Inflammatory macrophage treated with lipopolysaccharide for 4 hours (primary cell): ENCODE measurements around the gene SLC22A4.
A peak's percentile ranks its signal among the peaks of the same experiment; 100 is the strongest.

Source experiments
- DNase-seq: peaks from one replicate; pipeline ENCODE4 v3.0.0-alpha.2; 2020

The SLC22A4 gene

DNA sequence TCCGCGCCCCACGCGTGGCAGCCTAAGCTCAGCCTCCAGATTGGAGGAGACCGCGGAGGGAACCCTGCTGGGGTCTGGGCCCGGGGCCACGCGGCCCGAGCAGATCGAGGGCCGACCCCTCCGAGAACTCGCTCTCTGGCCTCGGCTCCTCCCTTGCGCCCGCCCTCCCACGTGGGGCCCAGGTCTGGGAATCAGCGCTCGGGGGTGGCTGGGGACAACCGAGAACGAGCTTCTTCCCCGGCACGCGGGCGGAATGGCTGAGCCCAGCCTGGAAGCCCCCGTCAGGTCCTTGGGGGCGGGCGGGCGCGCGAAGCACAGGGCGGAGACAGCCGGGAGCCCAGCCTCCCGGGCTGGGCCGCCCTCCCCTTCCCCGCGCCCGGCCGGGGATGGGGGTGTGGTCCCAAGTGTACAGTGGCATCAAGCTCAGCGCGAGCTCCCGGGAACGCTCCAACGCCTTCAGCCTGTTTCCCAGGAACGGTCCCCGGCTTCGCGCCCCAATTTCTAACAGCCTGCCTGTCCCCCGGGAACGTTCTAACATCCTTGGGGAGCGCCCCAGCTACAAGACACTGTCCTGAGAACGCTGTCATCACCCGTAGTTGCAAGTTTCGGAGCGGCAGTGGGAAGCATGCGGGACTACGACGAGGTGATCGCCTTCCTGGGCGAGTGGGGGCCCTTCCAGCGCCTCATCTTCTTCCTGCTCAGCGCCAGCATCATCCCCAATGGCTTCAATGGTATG lies at the start of gene SLC22A4:
Gene SLC22A4 (plus strand): TSS at position 403 of the 736 bp plus-strand sequence. CDS start 223 bp downstream, at position 626.
- DNase-seq, result peak; percentile 94

DNA sequence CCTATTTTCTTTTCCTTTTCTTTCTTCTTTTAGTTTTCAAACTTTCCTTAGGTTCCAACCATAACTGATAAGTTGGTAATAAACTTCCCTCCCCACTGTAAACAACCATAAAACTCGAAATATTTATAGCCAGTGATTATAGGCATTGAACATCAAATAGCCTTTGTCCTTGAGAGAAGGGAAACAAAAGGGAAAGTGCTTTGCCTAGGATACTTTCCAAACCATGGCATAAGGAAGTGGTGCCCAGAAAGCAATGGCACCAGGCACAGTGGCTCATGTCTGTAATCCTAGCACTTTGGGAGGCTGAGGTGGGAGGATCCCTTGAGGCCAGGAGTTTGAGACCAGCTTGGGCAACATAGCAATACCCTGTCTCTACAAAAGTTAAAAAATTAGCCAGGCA lies 48.6 kb upstream of the SLC22A4 start:
- DNase-seq, result no peak

DNA sequence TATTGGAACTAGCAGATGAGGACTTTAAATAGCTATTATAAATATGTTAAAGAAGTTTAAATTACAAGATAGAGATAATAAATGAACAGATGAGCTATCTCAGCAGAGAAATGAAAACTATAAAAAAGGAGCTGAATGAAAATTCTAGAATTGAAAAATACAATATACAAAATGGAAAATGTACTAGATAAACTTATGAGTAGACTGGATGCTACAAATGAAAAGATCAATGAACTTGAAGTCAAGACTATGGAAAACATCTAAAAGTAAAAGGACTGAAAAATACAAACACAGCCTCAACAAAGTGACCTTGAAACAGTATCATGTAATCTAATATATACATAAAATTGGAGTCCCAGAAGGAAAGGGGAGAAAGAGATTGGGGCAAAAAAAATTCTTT lies 47.4 kb upstream of the SLC22A4 start:
- no peak for DNase-seq

DNA sequence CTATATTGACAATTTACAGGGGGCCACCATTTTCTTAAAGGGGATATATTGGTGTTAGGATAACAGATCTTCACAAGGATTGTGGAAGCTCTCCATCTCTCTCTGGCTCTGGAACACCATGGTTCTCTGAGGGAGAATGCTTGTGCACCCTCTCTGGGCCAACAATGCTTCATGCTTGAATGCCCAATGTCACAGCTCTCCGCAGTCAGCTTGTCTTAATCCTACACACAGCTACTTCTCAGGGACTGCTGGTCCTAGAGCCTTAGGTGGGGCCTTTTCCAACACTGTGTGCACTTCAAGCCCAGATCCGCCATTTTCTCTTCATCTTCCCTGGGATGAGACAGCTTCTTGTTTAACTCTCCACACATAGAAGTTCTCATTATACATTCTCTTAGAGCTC lies 43.6 kb upstream of the SLC22A4 start:
- no peak for DNase-seq

DNA sequence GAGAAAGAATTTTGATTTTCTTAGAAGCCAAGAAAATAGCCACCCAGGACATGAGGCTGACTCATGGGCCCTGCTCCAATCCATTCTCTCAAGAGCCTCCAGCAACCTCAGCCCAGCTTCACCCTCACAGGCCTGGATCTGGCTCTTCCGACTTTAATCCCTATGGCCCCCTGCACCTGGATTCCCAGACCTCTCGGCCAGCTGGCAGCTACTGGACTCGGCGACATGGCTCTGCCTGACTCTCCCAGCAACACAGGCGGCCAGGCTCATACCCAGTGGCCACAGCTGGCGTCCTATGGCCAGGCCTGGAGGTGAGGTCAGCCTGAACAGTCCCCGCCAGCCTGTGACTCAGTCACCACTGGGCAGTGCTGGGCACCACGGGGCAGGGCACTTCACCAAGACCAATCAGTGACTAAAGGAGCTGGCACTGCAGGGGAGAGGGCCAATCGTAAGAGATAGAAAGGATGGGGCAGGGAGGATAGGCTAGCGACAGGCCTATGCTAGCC lies 42.9 kb upstream of the SLC22A4 start:
- no peak for DNase-seq

DNA sequence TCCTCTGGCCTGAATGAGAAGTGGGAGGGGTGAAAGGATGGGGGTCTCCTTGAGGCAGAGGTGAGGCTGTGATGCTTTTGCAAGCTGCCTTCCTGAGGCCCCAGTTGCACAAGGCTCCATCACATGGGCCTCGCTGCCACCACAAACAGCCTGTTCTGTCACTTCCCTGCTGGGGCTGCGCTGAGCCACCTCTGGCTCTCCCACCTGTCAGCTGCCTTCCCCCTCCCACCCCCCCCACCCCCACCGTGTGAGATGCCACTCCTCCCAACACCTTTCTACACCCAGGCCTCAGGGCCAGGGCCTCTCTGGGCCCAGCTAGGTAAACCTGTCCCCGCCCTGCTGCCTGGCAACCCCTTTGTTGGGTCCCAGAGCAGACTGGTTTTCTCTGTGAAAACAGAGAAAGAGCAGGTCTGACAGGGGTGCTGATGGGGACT lies 41.2 kb upstream of the SLC22A4 start:
- DNase-seq, result no peak

DNA sequence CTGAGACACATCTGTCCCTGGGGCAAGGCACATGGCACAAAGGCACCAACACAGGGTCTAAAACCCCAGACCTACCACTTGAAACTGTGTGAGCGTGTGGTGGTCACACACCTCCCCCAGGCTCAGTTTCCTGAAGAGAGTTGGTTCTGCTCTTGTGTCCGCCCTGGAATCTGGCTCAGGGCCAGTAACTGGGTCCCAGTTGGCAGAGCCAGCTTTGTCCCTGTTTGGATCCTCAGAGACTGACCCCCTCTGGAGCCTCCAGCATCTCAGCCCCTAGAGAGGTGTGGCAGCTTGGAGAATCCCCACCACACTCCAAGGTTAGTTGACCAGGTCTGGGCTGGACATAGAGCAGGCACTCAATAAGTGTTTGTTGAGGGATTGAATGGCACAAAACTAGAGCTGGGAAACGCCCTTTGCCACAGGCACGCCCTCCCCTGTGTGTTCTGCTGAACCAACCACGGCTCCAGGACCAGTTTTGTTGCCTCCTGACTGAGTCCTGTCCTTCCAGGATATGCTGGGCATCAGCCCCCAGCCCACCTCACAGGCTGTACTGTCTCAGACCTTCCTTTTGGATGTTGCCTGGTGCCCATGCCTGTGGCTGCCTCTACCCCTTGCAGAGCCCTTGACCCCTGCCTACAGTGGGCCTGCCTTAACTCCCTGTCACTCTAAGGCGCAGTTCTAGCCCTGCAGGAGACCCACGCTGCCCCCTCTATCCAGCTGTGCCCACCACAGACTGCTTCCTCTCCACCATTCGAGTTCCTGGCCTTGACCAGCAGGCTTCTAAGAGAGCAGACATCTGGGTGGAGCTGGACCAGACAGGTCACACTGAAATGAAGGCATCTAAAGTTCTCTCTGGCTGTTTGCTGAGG lies 40.5 kb upstream of the SLC22A4 start:
- no peak for DNase-seq

DNA sequence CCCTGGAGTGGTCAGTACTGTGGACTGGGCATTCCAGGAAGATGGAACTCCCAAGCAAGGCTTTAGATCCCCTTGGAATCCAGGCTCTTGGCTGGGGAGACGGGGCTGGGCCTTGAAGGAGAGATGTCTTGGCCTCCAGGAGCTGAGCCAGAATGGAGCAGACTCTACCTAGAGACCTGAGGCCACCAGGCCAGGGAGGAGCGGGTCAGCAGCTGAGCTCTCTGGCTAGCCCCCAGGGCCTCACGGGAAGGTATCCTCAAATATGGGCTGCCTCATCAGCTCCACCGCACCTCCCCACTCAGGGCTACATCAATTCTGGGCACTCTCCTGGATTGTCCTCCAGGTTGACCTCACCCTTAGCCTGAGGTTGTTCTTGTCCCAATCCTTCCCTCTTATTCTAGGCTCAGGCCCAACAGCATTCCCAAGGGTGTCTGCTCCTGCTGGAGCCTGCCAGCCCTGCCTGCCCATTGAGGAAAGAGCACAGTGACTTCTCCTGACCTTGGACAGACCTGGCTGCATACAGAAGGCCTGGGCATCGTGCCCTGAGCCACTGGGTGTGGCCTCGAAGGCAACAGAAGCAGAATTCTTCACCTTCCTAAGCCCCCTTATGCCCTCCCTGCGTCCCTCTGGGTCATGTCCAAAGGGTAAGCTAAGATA lies 39.7 kb upstream of the SLC22A4 start:
- no peak for DNase-seq

DNA sequence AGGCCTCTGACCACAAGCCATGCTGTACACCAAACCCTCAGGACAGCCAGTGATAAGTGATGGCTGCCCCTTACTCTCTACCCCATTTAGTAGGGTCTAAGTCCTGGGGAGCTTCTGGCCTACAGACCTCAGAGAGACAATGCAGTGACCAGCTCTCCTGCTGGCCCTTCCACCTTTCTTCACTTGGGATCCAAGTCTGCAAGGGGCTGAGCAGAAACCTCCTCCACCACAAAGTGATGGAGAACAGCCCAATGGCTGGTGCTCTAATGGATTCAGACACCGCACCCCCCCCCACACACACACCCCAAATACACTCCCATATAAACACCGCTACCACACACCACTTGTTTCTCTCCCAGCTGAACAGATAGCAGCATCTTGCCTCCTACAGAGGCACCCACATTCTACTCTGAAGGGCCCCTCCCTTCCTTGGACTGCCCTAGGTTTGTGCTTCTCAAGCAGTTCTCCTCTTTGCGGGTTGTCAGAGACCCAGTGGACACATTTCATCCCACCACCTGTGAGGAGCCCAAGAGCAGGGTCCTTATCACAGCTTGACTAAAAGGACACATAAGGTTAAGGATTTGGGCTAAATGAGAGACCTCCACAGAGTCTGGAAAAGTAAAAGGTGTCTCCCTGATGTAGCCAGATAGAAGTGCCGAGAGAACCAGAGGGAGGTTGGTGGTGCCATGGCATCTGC lies 38.0 kb upstream of the SLC22A4 start:
- DNase-seq, result no peak

DNA sequence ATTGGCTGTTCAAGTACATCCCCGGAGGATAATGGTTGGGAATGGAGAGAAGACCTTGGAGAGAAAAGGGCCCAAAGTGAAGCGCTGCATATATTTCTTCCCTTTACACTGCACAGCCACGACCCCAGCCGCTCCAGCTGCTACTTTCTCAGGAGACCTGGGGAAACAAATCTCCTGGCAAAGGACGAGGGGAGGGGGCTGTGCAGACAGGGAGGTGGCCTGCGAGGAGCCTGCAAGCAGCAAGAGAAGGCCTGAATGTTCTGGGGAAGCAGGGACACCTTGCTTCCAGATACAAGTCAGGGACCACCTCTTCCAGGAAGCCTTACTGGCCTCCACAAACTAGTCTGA lies 37.4 kb upstream of the SLC22A4 start:
- DNase-seq, result no peak

DNA sequence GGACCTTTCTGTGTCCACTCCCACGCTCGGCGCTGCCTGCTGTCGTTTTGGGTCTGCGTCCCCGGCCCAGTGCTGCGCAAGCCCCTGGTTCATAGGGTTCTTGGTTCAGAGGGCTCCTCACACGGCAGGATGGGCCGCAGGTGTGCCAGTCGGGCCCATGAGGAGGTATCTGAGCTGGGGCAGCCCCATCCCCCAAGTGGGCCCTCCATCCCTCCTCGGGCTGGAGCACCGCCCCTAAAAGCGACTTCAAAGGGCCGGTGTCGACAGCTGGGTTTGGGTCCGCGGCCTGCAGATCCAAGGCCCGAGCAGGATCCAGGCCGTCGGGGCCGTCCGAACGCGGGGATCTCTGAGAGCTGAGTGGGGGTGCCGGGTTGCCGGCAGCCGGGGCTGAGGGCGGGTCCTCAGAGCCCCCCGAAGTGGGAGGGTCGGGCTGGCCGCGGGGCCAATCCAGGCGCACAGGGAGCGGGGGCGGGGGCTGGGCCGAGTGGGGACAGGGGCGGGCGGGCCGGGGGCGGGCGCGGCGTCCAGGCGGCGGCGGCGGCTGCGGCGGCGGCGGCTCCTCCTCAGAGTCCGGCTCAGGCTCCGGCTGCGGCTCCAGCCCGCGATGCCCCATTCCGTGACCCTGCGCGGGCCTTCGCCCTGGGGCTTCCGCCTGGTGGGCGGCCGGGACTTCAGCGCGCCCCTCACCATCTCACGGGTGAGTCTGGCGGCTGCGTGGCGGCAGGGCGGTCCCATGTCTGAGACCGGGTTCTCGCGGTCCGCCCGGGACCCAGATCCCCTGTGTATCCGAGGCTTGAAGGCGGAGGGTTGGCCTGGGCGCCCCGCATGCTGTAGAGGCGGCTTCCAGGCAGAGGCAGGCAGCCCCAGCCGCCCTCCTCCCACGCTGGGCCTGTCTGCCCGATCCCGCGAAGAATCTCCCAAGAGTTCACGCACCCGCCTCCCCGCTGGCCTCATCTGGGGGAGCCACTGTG lies 36.8 kb upstream of the SLC22A4 start, which contains the start of gene PDLIM4:
Gene PDLIM4 (plus strand): TSS at position 566 of the 971 bp plus-strand sequence. CDS start 39 bp downstream, at position 605.
- DNase-seq, result no peak

DNA sequence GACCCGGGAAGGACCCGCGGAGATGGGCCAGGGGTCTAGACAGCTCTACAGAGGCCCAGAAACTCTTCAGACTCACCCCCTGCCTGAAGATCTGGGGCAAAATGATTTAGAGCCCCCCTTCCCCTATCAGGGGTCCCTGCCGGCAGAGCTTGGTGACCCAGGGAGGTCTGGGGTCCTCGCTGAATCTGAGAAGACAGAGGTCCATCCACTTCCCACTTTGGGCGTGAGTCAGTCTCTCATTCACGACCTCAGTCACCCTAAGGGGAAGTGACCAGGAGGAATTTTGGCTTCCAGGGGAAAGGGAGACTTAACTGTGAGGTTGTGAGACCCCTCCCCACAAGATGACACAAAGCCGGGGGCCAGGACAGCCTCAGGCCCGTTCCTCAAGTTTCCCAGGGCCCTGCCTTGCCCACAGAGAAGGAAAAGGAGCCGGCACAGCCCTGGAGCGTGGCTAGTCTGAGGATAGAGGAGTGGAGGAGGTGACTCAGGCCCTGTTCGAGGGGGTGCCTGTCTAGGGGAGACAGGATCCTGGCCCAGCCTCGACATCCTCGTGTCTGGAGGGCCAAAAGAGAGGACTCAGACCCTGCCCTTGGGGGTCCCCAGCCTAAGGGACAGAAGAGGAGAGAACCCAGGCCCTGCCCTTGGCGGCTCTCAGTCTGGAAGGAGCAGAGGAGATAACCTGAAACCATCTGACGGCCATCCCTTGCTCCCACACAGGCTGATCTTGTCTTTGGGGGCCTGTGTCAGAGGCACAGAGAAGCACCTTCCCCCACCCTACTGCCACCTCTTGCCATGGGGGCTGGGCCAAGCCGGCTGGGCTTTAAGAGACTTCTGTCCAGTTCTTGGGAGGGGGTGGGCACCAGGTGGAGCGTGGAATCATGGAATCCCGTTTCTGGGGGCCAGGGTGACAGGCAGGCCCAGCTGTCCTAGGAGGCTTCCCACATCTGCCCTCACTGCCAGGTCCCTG lies 35.8 kb upstream of the SLC22A4 start:
- DNase-seq, result peak; percentile 70

DNA sequence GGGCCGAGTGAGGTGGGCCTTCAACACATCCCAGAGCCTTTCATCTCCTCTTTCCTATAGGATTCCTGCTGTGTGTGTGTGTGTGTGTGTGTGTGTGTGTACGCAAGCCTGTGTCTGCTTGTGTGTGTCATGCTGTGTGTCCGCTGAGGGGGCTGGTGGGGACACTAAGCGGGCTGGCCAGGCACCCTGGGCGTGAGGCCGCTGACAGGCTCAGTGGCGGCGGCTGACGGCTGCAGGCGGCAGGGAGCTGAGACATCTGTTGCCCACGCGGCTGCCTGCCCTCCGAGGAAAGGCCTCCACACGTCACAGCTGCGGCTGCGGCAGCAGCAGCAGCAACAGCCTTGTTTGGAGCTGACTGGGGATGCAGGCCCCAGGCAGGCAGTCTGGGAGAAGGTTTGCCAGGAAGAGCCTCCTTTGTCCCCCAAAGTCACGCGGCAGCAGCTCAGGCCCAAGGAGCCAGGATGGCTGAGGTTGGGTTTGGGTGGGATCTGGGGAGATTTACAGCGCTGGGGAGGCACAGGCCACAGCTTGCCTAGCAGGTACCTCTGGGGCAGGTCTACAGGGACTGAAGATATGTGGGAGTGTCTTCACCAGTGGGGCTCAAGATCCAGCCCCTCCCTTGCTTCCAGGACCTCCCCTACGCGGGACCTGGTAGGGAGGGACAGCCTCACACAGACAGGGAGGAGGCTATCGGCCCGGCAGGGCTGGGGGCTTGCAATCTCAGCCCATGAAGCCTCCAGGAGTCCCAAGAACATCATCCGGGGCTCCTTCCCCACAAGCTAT lies 34.9 kb upstream of the SLC22A4 start:
- no peak for DNase-seq

DNA sequence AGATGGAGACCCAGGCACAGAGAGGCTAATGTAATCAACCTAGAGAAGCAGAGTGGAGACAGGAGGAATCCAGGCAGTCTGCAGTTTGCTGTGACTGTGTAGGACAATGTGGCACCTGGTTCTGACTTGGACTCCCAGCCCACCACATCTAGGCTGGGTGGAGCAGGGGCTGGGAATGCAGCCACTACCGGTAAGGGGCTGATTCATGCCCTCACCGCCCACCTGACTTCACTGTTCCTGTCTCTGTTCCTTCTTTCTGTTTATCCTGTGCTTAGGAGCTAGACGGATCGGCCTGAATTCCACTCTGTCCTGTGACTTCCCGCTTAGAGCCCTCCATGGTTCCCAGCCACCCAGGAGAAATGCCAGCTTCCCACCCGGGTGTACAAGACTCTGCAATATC lies 34.1 kb upstream of the SLC22A4 start:
- DNase-seq, result peak; percentile 63

DNA sequence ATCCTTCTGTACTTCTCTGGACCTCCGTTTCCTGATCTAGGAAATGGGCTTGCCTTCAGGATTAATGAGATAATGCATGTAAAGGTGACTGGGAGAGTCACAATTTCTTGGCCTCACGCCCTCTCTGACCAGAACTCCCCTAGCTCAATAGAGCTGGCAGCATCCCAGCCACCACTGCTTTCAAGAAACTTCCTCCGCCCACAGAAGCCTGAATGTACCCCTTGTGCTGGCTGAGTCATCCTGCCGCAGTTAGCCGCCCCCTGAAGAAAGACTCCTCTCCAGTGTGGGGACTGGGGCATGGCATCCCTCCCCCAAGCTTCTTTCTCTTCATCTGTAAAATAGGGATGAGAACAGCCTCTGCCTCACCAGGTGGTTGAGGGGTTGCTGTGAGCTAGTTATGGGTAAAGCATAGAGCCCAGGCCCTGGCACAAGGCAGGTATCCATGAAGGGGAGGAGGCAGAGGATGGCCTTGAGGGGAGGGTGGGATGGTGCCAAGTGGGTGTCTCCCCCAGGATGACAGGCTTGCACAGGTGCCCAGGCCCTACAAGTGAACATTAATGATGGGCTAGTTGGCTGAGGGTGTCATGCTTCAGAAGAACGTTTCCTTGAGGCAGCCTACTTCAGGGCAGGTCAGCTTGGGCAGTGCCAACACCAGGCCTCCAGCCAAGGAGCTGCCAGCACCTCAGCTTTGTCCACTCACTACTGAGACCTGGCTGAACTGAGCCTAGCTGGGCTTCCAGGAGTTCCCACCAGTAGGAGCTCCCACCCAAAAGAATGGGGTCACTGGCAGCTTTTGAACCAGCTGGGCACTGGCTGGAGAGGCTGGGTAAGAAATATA lies 33.3 kb upstream of the SLC22A4 start:
- DNase-seq, result peak; percentile 84

DNA sequence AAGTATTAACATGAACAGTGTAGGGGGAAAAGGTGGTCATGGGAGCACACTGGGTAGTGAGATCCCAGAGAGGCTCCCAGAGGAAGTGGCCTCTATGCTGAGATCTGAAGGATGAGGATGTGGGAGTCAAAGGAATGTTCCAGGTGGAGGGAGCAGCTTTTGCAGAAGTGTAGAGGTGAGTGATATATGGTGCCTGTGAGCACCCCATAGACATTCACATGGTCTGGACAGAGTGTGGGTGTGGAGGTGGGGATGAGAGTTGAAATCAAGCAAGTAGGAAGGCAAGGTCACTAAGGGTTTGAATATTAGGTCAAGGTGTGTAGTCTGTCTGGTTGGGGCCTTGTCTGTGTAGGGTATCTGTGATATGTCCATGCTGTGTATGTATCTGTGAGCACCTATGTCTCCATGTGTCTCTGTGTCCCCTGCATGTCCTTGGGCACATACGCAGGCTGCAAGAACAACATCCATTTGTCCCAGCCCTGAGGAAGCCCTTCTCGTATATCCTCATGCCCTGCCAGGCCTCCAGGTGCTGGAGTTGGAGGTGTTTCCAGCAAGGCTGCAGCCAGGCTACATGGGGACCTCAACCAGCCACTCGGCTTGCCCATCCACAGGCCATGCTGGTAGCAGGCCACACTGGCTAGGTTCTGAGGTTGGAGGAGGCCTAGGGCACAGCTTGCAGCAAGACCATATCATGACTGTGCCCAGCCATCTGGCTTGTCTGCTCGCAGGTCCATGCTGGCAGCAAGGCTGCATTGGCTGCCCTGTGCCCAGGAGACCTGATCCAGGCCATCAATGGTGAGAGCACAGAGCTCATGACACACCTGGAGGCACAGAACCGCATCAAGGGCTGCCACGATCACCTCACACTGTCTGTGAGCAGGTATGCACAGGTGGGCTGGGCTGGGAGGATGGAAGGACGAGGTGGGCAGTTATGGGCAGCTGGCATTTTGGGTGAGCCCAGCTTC lies 32.0 kb upstream of the SLC22A4 start:
- DNase-seq, result no peak

DNA sequence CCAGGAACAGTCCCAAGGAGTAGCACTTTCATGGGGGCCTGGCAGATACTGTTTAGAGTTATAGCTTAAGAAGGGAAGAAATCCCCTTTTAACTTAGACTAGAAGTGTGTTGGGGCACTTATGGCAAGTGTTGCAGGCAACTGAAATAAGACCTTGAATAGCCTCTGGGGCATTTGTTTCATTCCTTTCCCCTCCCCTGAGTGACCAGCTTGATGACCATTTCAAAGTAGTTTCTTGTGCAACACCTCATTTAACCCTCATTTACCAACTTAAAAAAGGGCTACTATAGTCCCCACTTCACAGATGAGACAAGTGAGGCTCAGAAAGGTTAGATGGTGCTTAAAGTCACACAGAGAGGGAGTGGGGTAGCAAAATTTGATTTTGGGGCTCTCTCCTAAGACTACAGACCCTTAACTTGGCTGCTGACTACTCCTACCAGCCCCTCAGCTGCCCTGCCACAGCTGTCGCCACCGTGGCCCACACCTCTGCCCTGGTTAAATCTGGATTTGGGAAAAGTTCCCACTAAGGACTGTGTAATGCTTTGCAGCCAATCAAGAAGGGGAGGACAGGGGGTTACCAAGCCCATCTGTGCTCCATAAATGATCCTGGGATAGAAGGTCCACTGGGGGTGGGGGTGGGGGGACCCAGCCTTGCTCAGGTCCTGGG lies 31.2 kb upstream of the SLC22A4 start:
- peak; percentile 8 for DNase-seq
